Measurements from ENCODE around the gene PUS10.

PUS10 gene

DNA sequence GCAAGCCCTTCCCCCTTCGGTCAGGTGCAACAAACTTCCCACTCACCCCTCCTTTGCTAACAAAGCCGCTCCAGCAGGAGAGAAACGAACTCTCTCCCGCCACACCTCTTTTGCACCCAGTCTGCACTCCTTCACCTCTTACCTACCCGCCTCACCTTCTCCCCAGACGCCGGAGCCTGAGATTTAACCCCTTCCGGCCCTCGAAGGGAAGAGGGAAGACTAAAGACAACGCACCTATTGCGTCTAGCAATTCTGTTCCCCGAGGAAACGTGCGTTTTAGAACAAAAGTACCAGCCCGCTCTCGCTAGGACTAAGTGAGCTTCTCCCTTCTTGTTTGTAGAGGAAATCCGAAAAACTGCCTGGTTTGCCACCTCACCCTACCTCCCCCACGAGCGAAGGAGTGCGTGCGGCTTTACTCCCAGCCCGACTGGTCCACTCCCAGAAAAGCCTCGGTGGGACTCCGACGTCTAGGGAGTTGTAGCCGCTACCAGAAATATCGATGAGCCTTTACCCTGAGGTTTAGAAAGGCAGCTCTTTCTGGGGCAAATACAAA is 976 bp downstream of the PUS10 start (continued):
- TF ChIP-seq PBX3 (CRISPR knock-in tag; IDR thresholded peaks at IDR 0.05) = no peak
- no peak; the same call in 1 of the 2 replicates for TF ChIP-seq ZNF654 (tag by site-specific recombination; IDR thresholded peaks at IDR 0.05; ENCODE audit: low read depth)
- no peak; the same call in 1 of the 2 replicates for TF ChIP-seq ZIC2 (tag by site-specific recombination; IDR thresholded peaks at IDR 0.05)
- TF ChIP-seq ZNF341 (tag by site-specific recombination; IDR thresholded peaks at IDR 0.05; ENCODE audit: low read depth) = peak; percentile 52
- no peak for TF ChIP-seq ZNF645 (tag by site-specific recombination; IDR thresholded peaks at IDR 0.05)
- 0 out of 2 replicates have a peak, but pooled peaks have one; percentile 52 for TF ChIP-seq BCL11B (tag by site-specific recombination; IDR thresholded peaks at IDR 0.05; ENCODE audit: low read depth)
- TF ChIP-seq SCRT1 (tag by site-specific recombination; IDR thresholded peaks at IDR 0.05; ENCODE audit: borderline replicate concordance) = no peak
- no peak for TF ChIP-seq ZNF266 (tag by site-specific recombination; IDR thresholded peaks at IDR 0.05; ENCODE audit: low read depth)
- TF ChIP-seq ZNF311 (tag by site-specific recombination; IDR thresholded peaks at IDR 0.05; ENCODE audit: borderline replicate concordance) = no peak
- no peak for TF ChIP-seq GLI2 (tag by site-specific recombination; IDR thresholded peaks at IDR 0.05; ENCODE audit: borderline replicate concordance, low read depth)
- peak; percentile 67 for TF ChIP-seq ZNF561 (tag by site-specific recombination; IDR thresholded peaks at IDR 0.05; ENCODE audit: borderline replicate concordance)
- no peak for TF ChIP-seq ZNF488 (tag by site-specific recombination; IDR thresholded peaks at IDR 0.05)
- no peak for TF ChIP-seq HOXA7 (CRISPR knock-in tag; IDR thresholded peaks at IDR 0.05; ENCODE audit: borderline replicate concordance)
- TF ChIP-seq ZNF157 (tag by site-specific recombination; IDR thresholded peaks at IDR 0.05) = no peak
- TF ChIP-seq ZNF335 (tag by site-specific recombination; conservative IDR thresholded peaks at IDR 0.05) = no peak
- TF ChIP-seq ZNF830 (tag by site-specific recombination; IDR thresholded peaks at IDR 0.05; ENCODE audit: low read depth) = no peak
- TF ChIP-seq ZNF169 (tag by site-specific recombination; IDR thresholded peaks at IDR 0.05) = no peak
- peak; percentile 67 for TF ChIP-seq YY1 (tag by site-specific recombination; IDR thresholded peaks at IDR 0.05)
- TF ChIP-seq KLF10 (tag by site-specific recombination; IDR thresholded peaks at IDR 0.05) = 0 out of 2 replicates have a peak, but pooled peaks have one; percentile 21
- 0 out of 2 replicates have a peak, but pooled peaks have one; percentile 39 for TF ChIP-seq HOXD13 (CRISPR knock-in tag; IDR thresholded peaks at IDR 0.05; ENCODE audit: borderline replicate concordance)
- no peak for TF ChIP-seq ZNF792 (tag by site-specific recombination; IDR thresholded peaks at IDR 0.05)
- no peak for TF ChIP-seq ZNF529 (tag by site-specific recombination; IDR thresholded peaks at IDR 0.05; ENCODE audit: insufficient replicate concordance)
- peak; percentile 62; the same call in 1 of the 2 replicates for TF ChIP-seq ZNF610 (tag by site-specific recombination; IDR thresholded peaks at IDR 0.05; ENCODE audit: borderline replicate concordance)
- 0 out of 2 replicates have a peak, but pooled peaks have one; percentile 36 for TF ChIP-seq ZNF843 (tag by site-specific recombination; IDR thresholded peaks at IDR 0.05)
- peak; percentile 42; the same call in 1 of the 2 replicates for TF ChIP-seq ZBTB8A (tag by site-specific recombination; IDR thresholded peaks at IDR 0.05)
- TF ChIP-seq, protein P1, sequence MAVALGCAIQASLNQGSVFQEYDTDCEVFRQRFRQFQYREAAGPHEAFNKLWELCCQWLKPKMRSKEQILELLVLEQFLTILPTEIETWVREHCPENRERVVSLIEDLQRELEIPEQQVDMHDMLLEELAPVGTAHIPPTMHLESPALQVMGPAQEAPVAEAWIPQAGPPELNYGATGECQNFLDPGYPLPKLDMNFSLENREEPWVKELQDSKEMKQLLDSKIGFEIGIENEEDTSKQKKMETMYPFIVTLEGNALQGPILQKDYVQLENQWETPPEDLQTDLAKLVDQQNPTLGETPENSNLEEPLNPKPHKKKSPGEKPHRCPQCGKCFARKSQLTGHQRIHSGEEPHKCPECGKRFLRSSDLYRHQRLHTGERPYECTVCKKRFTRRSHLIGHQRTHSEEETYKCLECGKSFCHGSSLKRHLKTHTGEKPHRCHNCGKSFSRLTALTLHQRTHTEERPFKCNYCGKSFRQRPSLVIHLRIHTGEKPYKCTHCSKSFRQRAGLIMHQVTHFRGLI (tag by site-specific recombination; IDR thresholded peaks at IDR 0.05) = 0 out of 2 replicates have a peak, but pooled peaks have one; percentile 47
- TF ChIP-seq ZNF175 (tag by site-specific recombination; IDR thresholded peaks at IDR 0.05) = no peak
- TF ChIP-seq AEBP2 (tag by site-specific recombination; IDR thresholded peaks at IDR 0.05; ENCODE audit: borderline replicate concordance) = no peak
- peak; percentile 68 for TF ChIP-seq ZNF518A (tag by site-specific recombination; conservative IDR thresholded peaks at IDR 0.05; ENCODE audit: low read depth)
